Subcutaneous adipose tissue (tissue), 4 donors: ENCODE data around the gene MTUS2. TPM values are rescaled to one million over a fixed set of nuclear protein-coding genes. Genes with fewer than 3 reads are reported as not detected.

Source experiments
- total RNA-seq, 4 donors: library from RNA; depleted of rRNA; stranded (reverse); fragments of >200 nt; gene quantifications; one replicate each; pipeline ENCODE4 v1.1.0, GENCODE V29; 2016
- TF ChIP-seq, protein P1 (sequence below): fragments of 450-650 bp; IDR thresholded peaks from one replicate; pipeline ENCODE4 v1.5.1; 2016; ENCODE audit warnings: low read depth, mild to moderate bottlenecking, control low read depth, antibody characterized with exemption, moderate library complexity

The MTUS2 gene
- total RNA-seq, 4 donors from 2014 or later: not detected

DNA sequence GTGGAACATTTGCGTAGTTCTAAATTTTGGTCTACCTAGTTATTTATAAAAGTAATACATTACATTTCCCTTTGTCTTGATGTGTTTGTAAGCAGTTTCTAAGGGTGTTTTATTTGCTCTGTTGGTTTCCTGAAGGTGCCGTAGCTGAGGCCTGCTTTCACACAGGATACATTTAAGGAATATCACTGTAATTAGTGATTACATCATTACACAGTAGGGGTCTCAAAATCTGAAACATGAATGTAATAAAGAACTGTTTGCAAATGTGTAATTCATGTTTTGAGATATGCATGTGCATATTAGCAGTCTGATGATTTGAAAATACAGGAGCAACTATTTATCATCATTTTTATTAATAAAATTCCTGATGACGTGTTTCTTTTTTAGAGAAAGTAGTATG is 281.8 kb downstream of the MTUS2 start:
- TF ChIP-seq, protein P1, sequence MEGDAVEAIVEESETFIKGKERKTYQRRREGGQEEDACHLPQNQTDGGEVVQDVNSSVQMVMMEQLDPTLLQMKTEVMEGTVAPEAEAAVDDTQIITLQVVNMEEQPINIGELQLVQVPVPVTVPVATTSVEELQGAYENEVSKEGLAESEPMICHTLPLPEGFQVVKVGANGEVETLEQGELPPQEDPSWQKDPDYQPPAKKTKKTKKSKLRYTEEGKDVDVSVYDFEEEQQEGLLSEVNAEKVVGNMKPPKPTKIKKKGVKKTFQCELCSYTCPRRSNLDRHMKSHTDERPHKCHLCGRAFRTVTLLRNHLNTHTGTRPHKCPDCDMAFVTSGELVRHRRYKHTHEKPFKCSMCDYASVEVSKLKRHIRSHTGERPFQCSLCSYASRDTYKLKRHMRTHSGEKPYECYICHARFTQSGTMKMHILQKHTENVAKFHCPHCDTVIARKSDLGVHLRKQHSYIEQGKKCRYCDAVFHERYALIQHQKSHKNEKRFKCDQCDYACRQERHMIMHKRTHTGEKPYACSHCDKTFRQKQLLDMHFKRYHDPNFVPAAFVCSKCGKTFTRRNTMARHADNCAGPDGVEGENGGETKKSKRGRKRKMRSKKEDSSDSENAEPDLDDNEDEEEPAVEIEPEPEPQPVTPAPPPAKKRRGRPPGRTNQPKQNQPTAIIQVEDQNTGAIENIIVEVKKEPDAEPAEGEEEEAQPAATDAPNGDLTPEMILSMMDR: no peak

DNA sequence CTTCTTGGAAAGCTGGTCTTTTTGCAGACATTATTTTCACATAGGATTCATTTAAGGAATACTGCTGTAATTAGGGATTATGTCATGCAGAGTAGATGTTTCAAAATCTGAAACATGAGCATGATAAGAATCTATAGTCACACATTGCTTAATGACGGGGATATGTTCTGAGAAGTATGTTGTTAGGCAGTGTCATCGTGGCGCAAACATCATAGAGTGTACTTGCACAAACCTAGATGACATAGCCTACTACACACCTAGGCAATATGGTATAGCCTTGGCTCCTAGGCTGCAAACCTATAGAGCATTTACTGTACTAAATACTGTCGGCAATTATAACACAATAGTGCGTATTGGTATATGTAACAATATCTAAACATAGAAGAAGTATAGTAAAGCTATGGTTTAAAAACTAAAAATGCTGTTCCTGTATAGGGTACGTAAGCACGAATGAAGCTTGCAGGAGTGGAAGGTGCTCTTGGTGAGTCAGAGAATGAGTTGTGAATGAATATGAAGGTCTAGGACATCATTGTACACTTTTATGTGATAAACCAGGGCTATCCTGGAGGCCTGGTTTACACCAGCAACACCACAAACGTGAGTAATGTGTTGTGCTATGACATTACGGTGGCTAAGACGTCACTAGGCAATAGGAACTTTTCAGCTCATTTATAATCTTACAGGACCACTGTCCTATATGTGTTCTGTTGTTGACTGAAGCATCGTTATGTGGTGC is 283.1 kb downstream of the MTUS2 start:
- TF ChIP-seq, protein P1: no peak

DNA sequence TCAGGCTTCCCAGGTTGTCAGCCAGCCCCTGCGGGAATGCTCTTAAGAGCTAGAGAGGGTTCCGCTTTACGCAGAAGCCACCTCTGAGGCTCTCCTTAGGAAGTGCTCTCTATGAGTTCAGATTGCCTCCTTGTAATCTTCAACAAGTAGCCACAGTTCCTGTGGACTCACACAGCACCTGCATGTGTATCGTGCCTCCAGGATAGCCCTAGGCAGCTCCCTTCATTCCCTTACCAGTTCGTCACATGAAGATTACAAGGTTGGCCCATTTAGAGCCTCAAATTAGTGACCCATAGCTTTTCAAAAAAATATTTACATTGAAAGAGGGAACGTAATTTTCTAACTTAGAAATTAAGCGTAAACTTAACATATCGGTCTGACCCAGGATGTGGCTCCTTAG is 284.3 kb downstream of the MTUS2 start:
- TF ChIP-seq, protein P1: no peak

DNA sequence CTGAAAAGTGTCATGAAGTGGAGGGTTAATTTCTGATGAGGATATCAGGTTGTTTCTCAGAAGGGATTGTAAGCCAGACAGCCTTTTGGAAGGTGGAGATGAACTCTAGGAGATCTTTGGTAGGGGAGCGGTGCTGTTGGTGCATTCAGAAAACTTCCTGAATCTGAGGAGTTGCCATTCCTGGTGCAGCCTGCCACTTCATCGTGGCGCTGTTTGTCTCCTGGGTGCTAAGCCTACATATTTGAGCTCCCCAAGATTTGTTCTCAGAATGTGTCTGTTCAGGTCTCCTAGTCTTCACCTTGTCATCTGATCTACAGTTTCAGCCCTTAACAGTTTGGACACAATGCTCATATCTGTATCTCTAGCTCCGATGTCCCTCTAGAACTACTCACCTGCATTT is 285.6 kb downstream of the MTUS2 start:
- TF ChIP-seq, protein P1: no peak

DNA sequence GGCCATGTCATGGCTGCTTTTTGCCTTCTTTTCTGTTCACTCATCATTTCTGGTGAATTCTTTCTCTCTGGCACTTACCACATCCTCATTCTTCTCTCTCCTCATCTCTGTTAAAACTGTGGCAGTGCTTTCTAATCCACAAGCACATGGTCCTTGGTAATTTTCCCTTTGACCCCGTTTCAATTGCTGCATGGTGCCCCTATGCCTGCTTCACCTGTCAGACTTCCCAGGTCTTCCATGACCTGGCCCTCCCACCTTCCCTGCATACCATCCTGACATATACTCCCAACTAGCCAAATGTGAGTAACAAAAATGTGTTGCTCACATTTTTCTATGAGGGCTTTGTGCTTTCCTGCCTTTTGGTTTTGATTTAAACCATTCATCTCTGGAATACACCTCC is 286.5 kb downstream of the MTUS2 start:
- TF ChIP-seq, protein P1: no peak

DNA sequence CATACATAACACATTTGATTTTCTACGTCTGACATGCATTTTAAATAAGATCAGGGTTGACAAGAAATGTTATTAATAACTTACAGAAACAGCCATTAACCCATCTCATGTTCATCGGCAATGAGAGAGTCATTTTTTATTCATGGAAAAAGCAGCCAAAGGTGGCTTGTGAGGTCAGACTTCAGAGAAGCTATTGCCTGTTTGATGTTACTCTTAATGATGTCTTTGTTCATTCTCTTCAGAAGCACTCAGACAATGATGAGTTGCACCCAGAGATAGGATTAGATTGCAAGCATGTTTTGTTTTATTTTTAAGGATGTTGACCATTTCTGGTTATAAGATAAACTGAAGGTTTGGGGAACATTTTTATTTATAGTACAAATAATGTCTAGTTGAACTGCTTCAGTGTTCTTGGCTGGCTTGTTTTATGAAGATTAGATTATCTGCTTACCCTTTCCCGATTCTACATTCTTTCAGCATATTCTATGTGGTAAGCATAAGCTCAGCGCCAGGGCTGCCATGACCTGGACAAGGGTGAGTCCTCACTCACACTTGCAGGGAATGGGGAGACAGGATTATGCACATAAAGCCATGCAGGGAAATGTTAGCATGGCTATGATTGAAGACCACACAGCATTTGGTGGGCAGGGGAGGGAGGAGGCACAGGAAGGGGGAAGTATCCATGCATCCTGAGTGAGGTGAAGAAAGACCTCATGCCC is 288.1 kb downstream of the MTUS2 start:
- TF ChIP-seq, protein P1: no peak

DNA sequence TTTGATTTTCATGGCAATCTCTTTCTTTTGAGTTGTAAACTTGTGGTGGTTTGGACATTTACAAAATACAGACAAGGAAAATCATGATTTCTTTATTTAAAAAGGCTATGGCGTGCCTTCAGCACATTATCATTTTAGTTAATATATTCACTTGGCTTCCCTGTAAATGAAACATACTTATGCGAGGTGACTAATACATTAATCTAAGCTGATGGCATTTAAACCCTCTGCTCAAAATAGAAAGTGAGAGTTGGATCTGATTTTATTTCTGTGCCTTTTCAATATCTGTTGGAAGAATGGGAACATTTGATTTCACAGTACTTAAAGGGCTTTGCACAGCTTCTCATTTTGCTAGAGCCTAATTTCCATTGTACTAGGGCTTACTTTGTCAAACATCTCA is 289.8 kb downstream of the MTUS2 start:
- TF ChIP-seq, protein P1: no peak
